Subcutaneous abdominal adipose tissue (tissue), 5 donors: ENCODE data around the gene TBX21.

Experiments used
- H3K27ac ChIP-seq: one replicate; pipeline ENCODE4 v1.7.0; 2013; ENCODE audit warnings: low read depth, mild to moderate bottlenecking, inconsistent platforms, low read length, moderate library complexity
- H3K27me3 ChIP-seq, 5 donors: one replicate each; pipeline ENCODE4 v1.7.0; 2013; ENCODE audit warnings: low read length in 5 of 5, inconsistent platforms in 1 of 5; ENCODE audit not compliant: control insufficient read depth in 5 of 5, insufficient read depth in 4 of 5
- H3K36me3 ChIP-seq, 5 donors: one replicate each; pipeline ENCODE4 v1.7.0; 2013; ENCODE audit warnings: low read length in 5 of 5; ENCODE audit not compliant: control insufficient read depth in 5 of 5, insufficient read depth in 5 of 5
- H3K4me1 ChIP-seq, 5 donors: one replicate each; pipeline ENCODE4 v1.7.0; 2013; ENCODE audit warnings: low read length in 5 of 5, mild to moderate bottlenecking in 3 of 5, moderate library complexity in 1 of 5; ENCODE audit not compliant: control insufficient read depth in 5 of 5, insufficient read depth in 5 of 5
- H3K4me3 ChIP-seq, 5 donors: one replicate each; pipeline ENCODE4 v1.7.0; 2013; ENCODE audit warnings: low read length in 5 of 5, low read depth in 1 of 5
- H3K9ac ChIP-seq, 5 donors: one replicate each; pipeline ENCODE4 v1.7.0; 2013; ENCODE audit warnings: low read length in 5 of 5, mild to moderate bottlenecking in 4 of 5, moderate library complexity in 3 of 5
- H3K9me3 ChIP-seq, 5 donors: one replicate each; pipeline ENCODE4 v1.7.0; 2013; ENCODE audit warnings: low read length in 5 of 5; ENCODE audit not compliant: control insufficient read depth in 5 of 5
- donor health status: healthy.
- donor health status: healthy.
- donor health status: healthy.
- donor health status: healthy.
- donor health status: healthy.

The TBX21 gene

GRCh38 chr17:47713980-47714700, 18.9 kb upstream of the TBX21 start:
- Histone ChIP-seq H3K9ac (no peak overlapping the region), H3K9me3 (no peaks in the 10 kb centered on the region), H3K36me3 (peaks cover 0 to 25% (median 22%) of the 10 kb centered on the region in 5 donors), H3K4me3 (no peak overlapping the region), H3K27me3 (peaks cover 16 to 42% (median 26%) of the 10 kb centered on the region in 5 donors), H3K27ac (no peak overlapping the region), H3K4me1 (peaks cover 0 to 6% (median 0%) of the 10 kb centered on the region in 5 donors)

GRCh38 chr17:47714773-47715396, 18.2 kb upstream of the TBX21 start:
- H3K27me3 ChIP-seq, result peaks cover 18 to 50% (median 34%) of the 10 kb centered on the region in 5 donors
- peaks cover 0 to 6% (median 0%) of the 10 kb centered on the region in 5 donors for H3K4me1 ChIP-seq
- H3K36me3 ChIP-seq, result peaks cover 0 to 18% (median 16%) of the 10 kb centered on the region in 5 donors
- H3K9me3 ChIP-seq, result no peaks in the 10 kb centered on the region
- H3K27ac ChIP-seq, result no peak overlapping the region
- no peak overlapping the region for H3K9ac ChIP-seq
- H3K4me3 ChIP-seq, result no peak overlapping the region

- H3K9ac ChIP-seq, result no peak overlapping the region
- no peak overlapping the region for H3K4me3 ChIP-seq
- no peak overlapping the region for H3K27ac ChIP-seq
- peaks cover 0 to 9% (median 7%) of the 10 kb centered on the region in 5 donors for H3K36me3 ChIP-seq
- H3K4me1 ChIP-seq, result peaks cover 0 to 8% (median 4%) of the 10 kb centered on the region in 5 donors
- H3K27me3 ChIP-seq, result peaks cover 24 to 59% (median 41%) of the 10 kb centered on the region in 5 donors
- no peaks in the 10 kb centered on the region for H3K9me3 ChIP-seq
Observed at GRCh38 chr17:47715669-47716325, 17.2 kb upstream of the TBX21 start.

GRCh38 chr17:47716375-47716774, 16.7 kb upstream of the TBX21 start:
- H3K27me3 ChIP-seq, result peaks cover 30 to 64% (median 47%) of the 10 kb centered on the region in 5 donors

GRCh38 chr17:47717261-47717697, 15.8 kb upstream of the TBX21 start:
- Histone ChIP-seq H3K4me3 (no peak overlapping the region), H3K9me3 (no peaks in the 10 kb centered on the region), H3K9ac (no peak overlapping the region), H3K27me3 (peaks cover 37 to 74% (median 56%) of the 10 kb centered on the region in 5 donors), H3K27ac (no peak overlapping the region), H3K36me3 (no peaks in the 10 kb centered on the region), H3K4me1 (peaks cover 0 to 15% (median 9%) of the 10 kb centered on the region in 5 donors)

More at GRCh38 chr17:47716375-47716774, 16.7 kb upstream of the TBX21 start:
- no peaks in the 10 kb centered on the region for H3K9me3 ChIP-seq
- H3K27ac ChIP-seq, result no peak overlapping the region
- H3K36me3 ChIP-seq, result peaks cover 0 to 4% (median 1%) of the 10 kb centered on the region in 5 donors
- no peak overlapping the region for H3K4me3 ChIP-seq
- no peak overlapping the region for H3K9ac ChIP-seq
- peaks cover 0 to 13% (median 9%) of the 10 kb centered on the region in 5 donors for H3K4me1 ChIP-seq

GRCh38 chr17:47717979-47718621, 14.9 kb upstream of the TBX21 start:
- H3K4me3 ChIP-seq, result no peak overlapping the region
- H3K36me3 ChIP-seq, result no peaks in the 10 kb centered on the region
- H3K27me3 ChIP-seq, result peaks cover 37 to 76% (median 58%) of the 10 kb centered on the region in 5 donors
- H3K27ac ChIP-seq, result no peak overlapping the region
- H3K4me1 ChIP-seq, result peaks cover 0 to 13% (median 9%) of the 10 kb centered on the region in 5 donors
- no peak overlapping the region for H3K9ac ChIP-seq
- H3K9me3 ChIP-seq, result no peaks in the 10 kb centered on the region

- H3K9me3 ChIP-seq, result no peaks in the 10 kb centered on the region
- H3K4me1 ChIP-seq, result peaks cover 0 to 13% (median 9%) of the 10 kb centered on the region in 5 donors
- peaks cover 38 to 71% (median 50%) of the 10 kb centered on the region in 5 donors for H3K27me3 ChIP-seq
- no peaks in the 10 kb centered on the region for H3K36me3 ChIP-seq
- H3K4me3 ChIP-seq, result no peak overlapping the region
- no peak overlapping the region for H3K9ac ChIP-seq
- no peak overlapping the region for H3K27ac ChIP-seq
Observed at GRCh38 chr17:47718634-47719405, 14.2 kb upstream of the TBX21 start.

- no peaks in the 10 kb centered on the region for H3K9me3 ChIP-seq
- no peaks in the 10 kb centered on the region for H3K36me3 ChIP-seq
- no peak overlapping the region for H3K27ac ChIP-seq
- H3K4me3 ChIP-seq, result no peak overlapping the region
- H3K4me1 ChIP-seq, result peaks cover 0 to 13% (median 9%) of the 10 kb centered on the region in 5 donors
- peaks cover 42 to 69% (median 54%) of the 10 kb centered on the region in 5 donors for H3K27me3 ChIP-seq
- H3K9ac ChIP-seq, result no peak overlapping the region
Observed at GRCh38 chr17:47719411-47720152, 13.5 kb upstream of the TBX21 start.

GRCh38 chr17:47720196-47720595, 12.8 kb upstream of the TBX21 start:
- Histone ChIP-seq H3K4me1 (peaks cover 0 to 13% (median 9%) of the 10 kb centered on the region in 5 donors), H3K27ac (no peak overlapping the region), H3K9me3 (no peaks in the 10 kb centered on the region), H3K4me3 (no peak overlapping the region), H3K27me3 (peaks cover 42 to 67% (median 56%) of the 10 kb centered on the region in 5 donors), H3K9ac (no peak overlapping the region), H3K36me3 (no peaks in the 10 kb centered on the region)
